Esophagus muscularis mucosa (tissue), 4 donors: ENCODE data around the gene DERL2. TPM values are rescaled to one million over a fixed set of nuclear protein-coding genes. Genes with fewer than 3 reads are reported as not detected.
A peak's percentile ranks its signal among the peaks of the same experiment; 100 is the strongest.

Source experiments
- DNase-seq: peaks from one replicate; pipeline ENCODE4 v3.0.0-alpha.2; 2017; ENCODE audit errors: extremely low spot score
- H3K27ac ChIP-seq, 4 donors: fragments of 200-600 bp; sonication (generic); replicated peaks in 1 of 4; 1 replicate in 3 of 4; 2 replicates in 1 of 4; pipeline ENCODE4 v1.5.1; 2016 to 2019; ENCODE audit warnings: mild to moderate bottlenecking in 1 of 4
- H3K27me3 ChIP-seq, 4 donors: fragments of 200-600 bp; sonication (generic); one replicate each; pipeline versions ENCODE4 v1.5.1 to v1.6.0; 2016 to 2019
- H3K36me3 ChIP-seq, 4 donors: fragments of 200-600 bp; sonication (generic); one replicate each; pipeline ENCODE4 v1.5.1; 2016 to 2019
- H3K4me1 ChIP-seq, 4 donors: fragments of 200-600 bp; sonication (generic); one replicate each; pipeline ENCODE4 v1.5.1; 2016 to 2019
- H3K4me3 ChIP-seq, 4 donors: fragments of 200-600 bp; sonication (generic); 1 replicate in 2 of 4; 2 replicates in 2 of 4; pipeline ENCODE4 v1.5.1; 2016 to 2019; ENCODE audit warnings: mild to moderate bottlenecking in 4 of 4, moderate library complexity in 1 of 4
- H3K9me3 ChIP-seq, 4 donors: fragments of 200-600 bp; sonication (generic); 1 replicate in 3 of 4; 2 replicates in 1 of 4; pipeline ENCODE4 v1.5.1; 2016 to 2019
- CTCF ChIP-seq, 3 experiments: fragments of 200-600 bp in 2 of 3; fragments of 450-650 bp in 1 of 3; sonication (generic) in 2 of 3; IDR thresholded peaks; one replicate each; pipeline ENCODE4 v1.5.1; 2017 to 2019; ENCODE audit warnings: antibody characterized with exemption in 3 of 3, mild to moderate bottlenecking in 2 of 3, moderate library complexity in 1 of 3
- EP300 ChIP-seq: sonication (generic); formaldehyde crosslinking; IDR thresholded peaks from one replicate; pipeline ENCODE4 v1.6.1; 2017; ENCODE audit warnings: antibody characterized with exemption
- POLR2A ChIP-seq: fragments of 450-650 bp; IDR thresholded peaks from one replicate; pipeline ENCODE4 v1.6.1; 2017; ENCODE audit warnings: antibody characterized with exemption, moderate library complexity, mild to moderate bottlenecking, low read depth
- POLR2AphosphoS5 ChIP-seq, 2 donors: sonication (generic); formaldehyde crosslinking; IDR thresholded peaks; one replicate each; pipeline ENCODE4 v1.6.1; 2017; ENCODE audit warnings: antibody characterized with exemption in 2 of 2
- WGBS: methylation state at CpG from one replicate; pipeline ENCODE4 v1.1.5; 2018; 5-methylcytosine and 5-hydroxymethylcytosine counted together
- intact Hi-C: fragments of 100-400 bp; cut with DNase I; formaldehyde crosslinking; loops from one replicate; pipeline ENCODE4 v1.15.1; 2023
- total RNA-seq, 4 donors: library from RNA; depleted of rRNA; stranded (reverse); fragments of >200 nt; gene quantifications; one replicate each; pipeline versions ENCODE4 v1.1.0 to v1.2.1, GENCODE V29; 2016

The DERL2 gene
- total RNA-seq, 4 donors from 2014 or later, result 17.4 to 32.4 (median 23.3) TPM

GRCh38 chr17:5531085-5531418, 45.1 kb upstream of the DERL2 start:
- intact Hi-C loops, result no loop called here
- no peak for DNase-seq
- Histone ChIP-seq H3K4me3 (no peak overlapping the region), H3K9me3 (no peaks in the 10 kb centered on the region), H3K4me1 (peaks cover 8 to 17% (median 15%) of the 10 kb centered on the region in 4 donors), H3K27me3 (no peaks in the 10 kb centered on the region), H3K36me3 (peaks cover 0 to 72% (median 30%) of the 10 kb centered on the region in 4 donors), H3K27ac (no peak overlapping the region)
- 86% methylated on average over 4 of the region's 4 CpGs for whole genome bisulfite sequencing
- TF ChIP-seq POLR2AphosphoS5 (IDR thresholded peaks at IDR 0.05), result no peak
- no peak for TF ChIP-seq POLR2A
- TF ChIP-seq CTCF (IDR thresholded peaks at IDR 0.05), result no peak
- TF ChIP-seq EP300, result no peak

GRCh38 chr17:5530265-5531084, 44.5 kb upstream of the DERL2 start:
- intact Hi-C loops, result no loop called here
- Histone ChIP-seq H3K36me3 (peaks cover 0 to 73% (median 28%) of the 10 kb centered on the region in 4 donors), H3K4me1 (peaks cover 8 to 17% (median 15%) of the 10 kb centered on the region in 4 donors), H3K4me3 (no peak overlapping the region), H3K27me3 (no peaks in the 10 kb centered on the region), H3K9me3 (no peaks in the 10 kb centered on the region), H3K27ac (no peak overlapping the region)
- DNase-seq, result no peak
- no peak for TF ChIP-seq POLR2AphosphoS5 (IDR thresholded peaks at IDR 0.05)
- TF ChIP-seq CTCF (IDR thresholded peaks at IDR 0.05), result no peak
- no peak for TF ChIP-seq POLR2A
- 88% methylated on average over 12 of the region's 12 CpGs for WGBS

GRCh38 chr17:5527601-5528250, 41.7 kb upstream of the DERL2 start:
- H3K27ac ChIP-seq, result peak overlapping the region; percentile 3 to 63 (median 24)
- H3K4me1 ChIP-seq, result peaks cover 8 to 17% (median 15%) of the 10 kb centered on the region in 4 donors
- no peak for TF ChIP-seq POLR2AphosphoS5 (IDR thresholded peaks at IDR 0.05)
- TF ChIP-seq POLR2A, result no peak
- TF ChIP-seq CTCF (IDR thresholded peaks at IDR 0.05), result no peak
- TF ChIP-seq EP300, result no peak
- peaks cover 0 to 69% (median 24%) of the 10 kb centered on the region in 4 donors for H3K36me3 ChIP-seq
- H3K4me3 ChIP-seq, result no peak overlapping the region
- intact Hi-C loops, result no loop called here
- WGBS, result 86% methylated on average over 7 of the region's 9 CpGs
- H3K27me3 ChIP-seq, result no peaks in the 10 kb centered on the region
- no peak for DNase-seq
- no peaks in the 10 kb centered on the region for H3K9me3 ChIP-seq

- peak; percentile 24 to 39 for TF ChIP-seq POLR2AphosphoS5 (IDR thresholded peaks at IDR 0.05)
- TF ChIP-seq EP300, result no peak
- TF ChIP-seq CTCF (IDR thresholded peaks at IDR 0.05), result no peak
- Histone ChIP-seq H3K9me3 (no peaks in the 10 kb centered on the region), H3K4me1 (peaks cover 8 to 17% (median 15%) of the 10 kb centered on the region in 4 donors), H3K27ac (peak overlapping the region; percentile 16 to 63 (median 46)), H3K27me3 (no peaks in the 10 kb centered on the region), H3K36me3 (peaks cover 0 to 67% (median 19%) of the 10 kb centered on the region in 4 donors), H3K4me3 (no peak overlapping the region)
- intact Hi-C loops, result no loop called here
- 61% methylated on average over 11 of the region's 14 CpGs for WGBS
- DNase-seq, result no peak
Measured at GRCh38 chr17:5526821-5527598, 41.0 kb upstream of the DERL2 start.
